Sigmoid colon (tissue), 7 donors: ENCODE data around the gene CD80. TPM values are rescaled to one million over a fixed set of nuclear protein-coding genes. Genes with fewer than 3 reads are reported as not detected.

ENCODE experiments used
- DNase-seq: peaks from one replicate; pipeline ENCODE4 v3.0.0-alpha.2; 2019
- H3K27ac ChIP-seq, 4 donors: fragments of 200-600 bp; sonication (generic); one replicate each; pipeline ENCODE4 v1.5.1; 2016 to 2019; ENCODE audit warnings: mild to moderate bottlenecking in 1 of 4
- H3K27me3 ChIP-seq, 3 donors: fragments of 200-600 bp; sonication (generic); one replicate each; pipeline ENCODE4 v1.5.1; 2019; ENCODE audit warnings: mild to moderate bottlenecking in 1 of 3
- H3K36me3 ChIP-seq, 4 donors: fragments of 200-600 bp; sonication (generic); one replicate each; pipeline ENCODE4 v1.5.1; 2016 to 2019
- H3K4me1 ChIP-seq, 4 donors: fragments of 200-600 bp; sonication (generic); one replicate each; pipeline ENCODE4 v1.5.1; 2017 to 2019
- H3K4me3 ChIP-seq, 4 donors: fragments of 200-600 bp; sonication (generic); one replicate each; pipeline ENCODE4 v1.5.1; 2017 to 2019; ENCODE audit warnings: mild to moderate bottlenecking in 2 of 4, moderate library complexity in 1 of 4
- H3K9me3 ChIP-seq, 4 donors: fragments of 200-600 bp in 3 of 4; sonication (generic) in 3 of 4; one replicate each; pipeline versions ENCODE4 v1.5.1 to v1.6.1; 2013 to 2019
- CTCF ChIP-seq, 4 experiments: fragments of 450-650 bp in 3 of 4; fragments of 200-600 bp in 1 of 4; IDR thresholded peaks; one replicate each; pipeline ENCODE4 v1.5.1; 2016 to 2019; ENCODE audit warnings: antibody characterized with exemption in 4 of 4, mild to moderate bottlenecking in 3 of 4, moderate library complexity in 2 of 4
- EP300 ChIP-seq, 4 donors: sonication (generic); formaldehyde crosslinking; IDR thresholded peaks; one replicate each; pipeline ENCODE4 v1.6.1; 2017; ENCODE audit warnings: antibody characterized with exemption in 4 of 4
- POLR2A ChIP-seq, 2 donors: fragments of 450-650 bp; IDR thresholded peaks; one replicate each; pipeline ENCODE4 v1.6.1; 2016; ENCODE audit warnings: antibody characterized with exemption in 2 of 2, mild to moderate bottlenecking in 2 of 2, moderate library complexity in 2 of 2
- POLR2AphosphoS5 ChIP-seq, 4 donors: sonication (generic); formaldehyde crosslinking; IDR thresholded peaks; one replicate each; pipeline ENCODE4 v1.6.1; 2017; ENCODE audit warnings: antibody characterized with exemption in 4 of 4
- WGBS, 2 donors: extraction: QIAGEN DNeasy Blood & Tissue Kit; methylation state at CpG; one replicate each; pipeline ENCODE4 v1.1.7; 2013; 5-methylcytosine and 5-hydroxymethylcytosine counted together
- intact Hi-C: fragments of 100-400 bp; cut with DNase I; formaldehyde crosslinking; loops from one replicate; pipeline ENCODE4 v1.15.1; 2023
- polyA plus RNA-seq, 3 donors: library from polyadenylated mRNA; stranded (reverse); fragments of 200-250 nt; gene quantifications; one replicate each; pipeline ENCODE4 v1.2.3, GENCODE V29; 2013
- total RNA-seq, 4 donors: library from RNA; depleted of rRNA; stranded (reverse); fragments of >200 nt; gene quantifications; one replicate each; pipeline ENCODE4 v1.1.0, GENCODE V29; 2016
- donor health status: healthy with polysubstance abuse.
- donor health status: Bipolar disorder and iron deficiency.
- donor health status: healthy.

Gene CD80
- total and polyA plus RNA-seq, 7 donors = 0.27 to 2.2 (median 1.6) TPM; not detected in 3

- Histone ChIP-seq H3K4me3 (no peak overlapping the region), H3K36me3 (no peaks in the 10 kb centered on the region), H3K27ac (no peak overlapping the region), H3K9me3 (no peaks in the 10 kb centered on the region), H3K4me1 (no peaks in the 10 kb centered on the region), H3K27me3 (no peaks in the 10 kb centered on the region)
- 92 to 95% methylated on average over 4 of the region's 4 CpGs for WGBS, 2 donors
- intact Hi-C loops = no loop called here
- no peak for DNase-seq
- no peak for TF ChIP-seq POLR2AphosphoS5 (IDR thresholded peaks at IDR 0.05)
- TF ChIP-seq POLR2A (IDR thresholded peaks at IDR 0.05) = no peak
- TF ChIP-seq EP300 (IDR thresholded peaks at IDR 0.05) = no peak
- TF ChIP-seq CTCF (IDR thresholded peaks at IDR 0.05) = no peak
Observed at GRCh38 chr3:119531151-119531550, 28.3 kb downstream of the CD80 start.

- H3K36me3 ChIP-seq = no peaks in the 10 kb centered on the region
Observed at GRCh38 chr3:119530456-119530855, 29.0 kb downstream of the CD80 start.

GRCh38 chr3:119529883-119530282, 29.5 kb downstream of the CD80 start:
- no peak for DNase-seq
- no peak overlapping the region for H3K4me3 ChIP-seq
- H3K9me3 ChIP-seq = no peaks in the 10 kb centered on the region
- TF ChIP-seq POLR2A (IDR thresholded peaks at IDR 0.05) = no peak
- TF ChIP-seq EP300 (IDR thresholded peaks at IDR 0.05) = no peak
- TF ChIP-seq POLR2AphosphoS5 (IDR thresholded peaks at IDR 0.05) = no peak
- no peak for TF ChIP-seq CTCF (IDR thresholded peaks at IDR 0.05)
- intact Hi-C loops = no loop called here
- H3K27ac ChIP-seq = no peak overlapping the region
- no peaks in the 10 kb centered on the region for H3K4me1 ChIP-seq
- H3K36me3 ChIP-seq = no peaks in the 10 kb centered on the region
- H3K27me3 ChIP-seq = no peaks in the 10 kb centered on the region

More at GRCh38 chr3:119530456-119530855, 29.0 kb downstream of the CD80 start:
- no peak overlapping the region for H3K27ac ChIP-seq
- no peak for DNase-seq
- H3K9me3 ChIP-seq = no peaks in the 10 kb centered on the region
- TF ChIP-seq EP300 (IDR thresholded peaks at IDR 0.05) (no peak), CTCF (IDR thresholded peaks at IDR 0.05) (no peak), POLR2AphosphoS5 (IDR thresholded peaks at IDR 0.05) (no peak), POLR2A (IDR thresholded peaks at IDR 0.05) (no peak)
- intact Hi-C loops = no loop called here
- 75 to 79% methylated on average over 2 of the region's 2 CpGs for WGBS, 2 donors
- no peaks in the 10 kb centered on the region for H3K27me3 ChIP-seq
- H3K4me3 ChIP-seq = no peak overlapping the region
- no peaks in the 10 kb centered on the region for H3K4me1 ChIP-seq

GRCh38 chr3:119527714-119528113, 31.7 kb downstream of the CD80 start:
- 95 to 96% methylated on average over 5 of the region's 5 CpGs for WGBS, 2 donors
- Histone ChIP-seq H3K27me3 (no peaks in the 10 kb centered on the region), H3K4me1 (no peaks in the 10 kb centered on the region), H3K36me3 (peaks cover 0 to 21% (median 5%) of the 10 kb centered on the region in 4 donors), H3K27ac (no peak overlapping the region), H3K9me3 (no peaks in the 10 kb centered on the region), H3K4me3 (no peak overlapping the region)
- intact Hi-C loops = no loop called here
- TF ChIP-seq EP300 (IDR thresholded peaks at IDR 0.05) (no peak), POLR2A (IDR thresholded peaks at IDR 0.05) (no peak), POLR2AphosphoS5 (IDR thresholded peaks at IDR 0.05) (no peak), CTCF (IDR thresholded peaks at IDR 0.05) (no peak)
- no peak for DNase-seq
